K562 (cell line): ENCODE data around the gene CCDC137. TPM values are rescaled to one million over a fixed set of nuclear protein-coding genes. Genes with fewer than 3 reads are reported as not detected.
A peak's percentile ranks its signal among the peaks of the same experiment; 100 is the strongest.

ENCODE experiments used
- ATAC-seq: fragments of 200-7000 bp; cut with Tn5 transposase; 3 replicates; pipeline ENCODE4 v1.9.1; 2020; ENCODE audit warnings: moderate library complexity
- BruUV-seq: library from RNA; stranded (reverse); fragments of 400-500 nt; replicated peaks from 2 replicates; lab custom pipeline; 2021; lab: Mats Ljungman, UMichigan
- CTCF ChIA-PET: fragments of 300-600 bp; formaldehyde crosslinking; extraction: SDS; loops from one replicate; lab custom pipeline; 2021; ENCODE audit warnings: low intra/inter-chr PET ratio; lab: Yijun Ruan, JAX
- POLR2A ChIA-PET: fragments of 300-600, 350-650 bp; sonication (Branson Sonifier 250); formaldehyde crosslinking; extraction: SDS; loops from one replicate; lab custom pipeline; 2021; ENCODE audit warnings: antibody characterized with exemption, inconsistent platforms; lab: Yijun Ruan, JAX
- DNase-seq, 4 experiments: peaks; one replicate each; pipeline versions ENCODE4 v3.0.0 to v3.0.0-alpha.2; 2011 to 2018; ENCODE audit warnings: low spot score in 3 of 4, mixed read lengths in 3 of 4; ENCODE audit errors: extremely low read depth in 1 of 4
- FAIRE-seq: peaks from 2 replicates; lab custom pipeline; 2011; peaks lifted over from hg19 to GRCh38; lab: Jason Lieb, UNC
- H2AFZ ChIP-seq: 2 replicates; pipeline ENCODE4 v1.6.0; 2011; ENCODE audit warnings: low read depth, low read length, control low read depth, inconsistent platforms
- H3K27ac ChIP-seq: fragments of 200-600 bp; 3 replicates; pipeline ENCODE4 v1.8.0; 2011; ENCODE audit warnings: low read depth, mild to moderate bottlenecking, control low read depth, inconsistent platforms, low read length, moderate library complexity, mixed read lengths; ENCODE audit errors: extremely low read depth
- H3K27me3 ChIP-seq, 2 experiments: fragments of 300-600 bp in 1 of 2; 2 replicates in 1 of 2; 3 replicates in 1 of 2; pipeline versions ENCODE4 v1.6.0 to v1.8.0; 2011; ENCODE audit warnings: inconsistent platforms in 2 of 2, low read length in 2 of 2, mild to moderate bottlenecking in 1 of 2, mixed read lengths in 1 of 2, moderate library complexity in 1 of 2; ENCODE audit not compliant: control insufficient read depth in 2 of 2, insufficient read depth in 2 of 2
- H3K36me3 ChIP-seq: fragments of 300-600 bp; 3 replicates; pipeline ENCODE4 v1.8.0; 2011; ENCODE audit warnings: mild to moderate bottlenecking, low read length, inconsistent platforms; ENCODE audit not compliant: control insufficient read depth, insufficient read depth
- H3K4me1 ChIP-seq, 2 experiments: fragments of 200-600 bp in 1 of 2; replicated peaks in 1 of 2; 2 replicates in 1 of 2; 3 replicates in 1 of 2; pipeline versions ENCODE4 v1.5.1 to v1.8.0; 2011; ENCODE audit warnings: inconsistent platforms in 2 of 2, low read length in 2 of 2, mild to moderate bottlenecking in 1 of 2, mixed read lengths in 1 of 2, moderate library complexity in 1 of 2; ENCODE audit not compliant: control insufficient read depth in 2 of 2, insufficient read depth in 2 of 2
- H3K4me2 ChIP-seq: 2 replicates; pipeline ENCODE4 v1.6.1; 2011; ENCODE audit warnings: low read length, control low read depth, inconsistent platforms, mixed read lengths; ENCODE audit not compliant: insufficient read depth
- H3K4me3 ChIP-seq: fragments of 200-600 bp; sonication (generic), shearing (Covaris generic); 2 replicates; pipeline ENCODE4 v1.5.1; 2016; ENCODE audit warnings: control low read depth, inconsistent platforms
- H3K79me2 ChIP-seq: fragments of 200-600 bp; 3 replicates; pipeline ENCODE4 v1.8.0; 2011; ENCODE audit warnings: low read length, inconsistent platforms; ENCODE audit not compliant: control insufficient read depth, insufficient read depth
- H3K9ac ChIP-seq, 2 experiments: 2 replicates each; pipeline versions ENCODE4 v1.6.0 to v1.6.1; 2011; ENCODE audit warnings: low read depth in 2 of 2, low read length in 2 of 2, control low read depth in 1 of 2, inconsistent platforms in 1 of 2, mild to moderate bottlenecking in 1 of 2, mixed read lengths in 1 of 2; ENCODE audit not compliant: insufficient read depth in 1 of 2
- H3K9me1 ChIP-seq: one replicate; pipeline ENCODE4 v1.6.0; 2011; ENCODE audit warnings: inconsistent platforms, mild to moderate bottlenecking, low read length, moderate library complexity; ENCODE audit not compliant: control insufficient read depth, insufficient read depth
- H3K9me3 ChIP-seq: replicated peaks from 2 replicates; pipeline ENCODE4 v1.5.1; 2011; ENCODE audit warnings: low read depth, low read length, inconsistent platforms; ENCODE audit not compliant: control insufficient read depth, insufficient read depth
- H4K20me1 ChIP-seq: replicated peaks from 2 replicates; pipeline ENCODE4 v1.6.1; 2011; ENCODE audit warnings: low read length, inconsistent platforms, mixed read lengths; ENCODE audit not compliant: control insufficient read depth, insufficient read depth
- SIN3B ChIP-seq: fragments of 450-650 bp; IDR thresholded peaks from 2 replicates; pipeline ENCODE4 v1.6.1; 2017; ENCODE audit warnings: low read depth, mild to moderate bottlenecking, moderate library complexity
- SOX6 ChIP-seq: fragments of 450-650 bp; IDR thresholded peaks from 2 replicates; pipeline ENCODE4 v1.6.1; 2014; ENCODE audit warnings: mild to moderate bottlenecking
- TAF1 ChIP-seq: IDR thresholded peaks from 2 replicates; pipeline ENCODE4 v1.6.1; 2011; ENCODE audit warnings: mild to moderate bottlenecking, low read length, moderate library complexity; ENCODE audit not compliant: insufficient read depth, control insufficient read depth, severe bottlenecking; ENCODE audit errors: extremely low read depth
- TAF15 ChIP-seq: fragments of 200-400 bp; formaldehyde crosslinking; IDR thresholded peaks from 2 replicates; pipeline ENCODE4 v1.6.1; 2017; ENCODE audit warnings: mild to moderate bottlenecking, low read depth, low read length, moderate library complexity
- TEAD4 ChIP-seq, 2 experiments: sonication (generic) in 1 of 2; formaldehyde crosslinking in 1 of 2; IDR thresholded peaks; 2 replicates each; pipeline versions ENCODE4 v1.6.1 to v1.8.0; 2012 to 2022; ENCODE audit warnings: borderline replicate concordance in 1 of 2, inconsistent platforms in 1 of 2, low read length in 1 of 2, mild to moderate bottlenecking in 1 of 2, missing genetic modification reagents in 1 of 2
- TOE1 ChIP-seq, 2 experiments: fragments of 450-650 bp in 1 of 2; sonication (generic) in 1 of 2; formaldehyde crosslinking in 1 of 2; IDR thresholded peaks; 2 replicates each; pipeline versions ENCODE4 v1.7.1 to v1.8.0; 2016 to 2022; ENCODE audit warnings: borderline replicate concordance in 2 of 2, mild to moderate bottlenecking in 2 of 2, antibody characterized with exemption in 1 of 2, inconsistent platforms in 1 of 2, low read depth in 1 of 2, missing genetic modification reagents in 1 of 2, moderate library complexity in 1 of 2
- ZBTB7A ChIP-seq: IDR thresholded peaks from 2 replicates; pipeline ENCODE4 v1.6.1; 2011; ENCODE audit warnings: low read depth, mild to moderate bottlenecking, low read length, moderate library complexity, borderline replicate concordance; ENCODE audit not compliant: control insufficient read depth
- ZNF12 ChIP-seq: sonication (generic); formaldehyde crosslinking; IDR thresholded peaks from 2 replicates; pipeline ENCODE4 v1.4.0; 2020; ENCODE audit warnings: mild to moderate bottlenecking, missing genetic modification reagents
- WGBS: fragments of 100-300 bp; shearing (Covaris generic); methylation state at CpG from one replicate; pipeline ENCODE4 v1.1.6; 2016; ENCODE audit warnings: low coverage, mixed read lengths; ENCODE audit not compliant: insufficient coverage; ENCODE audit errors: missing lambda C conversion rate; 5-methylcytosine and 5-hydroxymethylcytosine counted together
- in situ Hi-C: fragments of 300-500 bp; cut with MboI; formaldehyde crosslinking; loops from 4 replicates; pipeline ENCODE4 v1.15.0; 2018; ENCODE audit warnings: inconsistent platforms, mixed read lengths
- intact Hi-C: fragments of 100-400 bp; cut with micrococcal nuclease; formaldehyde crosslinking; loops from 2 replicates; pipeline ENCODE4 v1.14.2; 2022
- polyA plus RNA-seq, 8 experiments: library from polyadenylated mRNA; depleted of rRNA in 4 of 8; stranded (reverse) in 5 of 8; unstranded in 3 of 8; fragments of >200 nt; fragmentation: Nextera tagmentation in 2 of 8; fragmentation: Illumina TruSeq in 1 of 8; extraction: Ambion mirVana in 2 of 8; extraction: Trizol in 1 of 8; gene quantifications; 2 replicates each; pipeline versions ENCODE4 v1.2.1 to v1.2.3, GENCODE V29; 2011 to 2014; ENCODE audit warnings: inconsistent platforms in 1 of 8, missing spikeins in 1 of 8
- total RNA-seq, 7 experiments: library from RNA; depleted of rRNA in 6 of 7; stranded (reverse); fragments of >200 nt in 6 of 7; fragmentation: Illumina TruSeq in 2 of 7; extraction: Trizol in 2 of 7; gene quantifications; 2 replicates each; pipeline versions ENCODE4 v1.2.1 to v1.2.3, GENCODE V29; 2011 to 2021; ENCODE audit warnings: low replicate concordance in 1 of 7
- TF ChIP-seq, protein P1 (sequence below), 2 experiments: fragments of 450-650 bp; formaldehyde crosslinking in 1 of 2; IDR thresholded peaks; 2 replicates each; pipeline versions ENCODE4 v1.4.0 to v1.6.1; 2014 to 2020; ENCODE audit warnings: mild to moderate bottlenecking in 2 of 2, borderline replicate concordance in 1 of 2, low read depth in 1 of 2
- TF ChIP-seq, protein P2 (sequence below): fragments of 450-650 bp; formaldehyde crosslinking; IDR thresholded peaks from 2 replicates; pipeline ENCODE4 v1.4.0; 2020; ENCODE audit warnings: mild to moderate bottlenecking, moderate library complexity

CCDC137 gene
- total and polyA plus RNA-seq, 9 of the 15 experiments (the other 6 are each of a cell fraction or from before 2014, with no cell fraction given) = 2.3 to 68.1 (median 38.3) TPM

GRCh38 chr17:81667754-81668153, 1.2 kb downstream of the CCDC137 start:
- Histone ChIP-seq H3K27ac (peak overlapping the region; percentile 68), H2AFZ (0 out of 2 replicates have a peak overlapping the region, but pooled peaks have one; percentile 49), H3K4me1 (peaks cover 31 to 82% of the 10 kb centered on the region in 2 experiments), H3K36me3 (peaks cover 68% of the 10 kb centered on the region), H3K4me2 (peak overlapping the region; percentile 85), H3K27me3 (no peaks in the 10 kb centered on the region), H3K9ac (peak overlapping the region; percentile 91 to 99), H3K79me2 (peaks cover 63% of the 10 kb centered on the region), H3K9me1 (no peaks in the 10 kb centered on the region), H3K4me3 (peak overlapping the region; percentile 87), H3K9me3 (no peaks in the 10 kb centered on the region), H4K20me1 (no peaks in the 10 kb centered on the region)
- in situ Hi-C loops (no loop called here), intact Hi-C loops (loop anchor here (5.0 kb wide), 1 partner anchor 35 kb away; the partner anchor contains the start of gene MRPL12)
- peak in 3 of 4 experiments; percentile 37 to 80 (median 54) for DNase-seq
- POLR2A ChIA-PET = interaction anchor here (0.6 to 2.0 kb wide), 10 partner anchors 9 to 256 kb away, joined by 3 to 9 read pairs (median 4); partner anchors contain the start of genes ARL16 and HGS
- FAIRE-seq = no peak
- peak; percentile 48 for ATAC-seq
- WGBS = 8% methylated on average over 18 of the region's 18 CpGs
- TSS peak; percentile 60 for BruUV-seq
- CTCF ChIA-PET = interaction anchor here (0.7 kb wide), 1 partner anchor 12 kb away, joined by 5 read pairs; no protein-coding TSS in a partner anchor
- TF ChIP-seq, protein P1, sequence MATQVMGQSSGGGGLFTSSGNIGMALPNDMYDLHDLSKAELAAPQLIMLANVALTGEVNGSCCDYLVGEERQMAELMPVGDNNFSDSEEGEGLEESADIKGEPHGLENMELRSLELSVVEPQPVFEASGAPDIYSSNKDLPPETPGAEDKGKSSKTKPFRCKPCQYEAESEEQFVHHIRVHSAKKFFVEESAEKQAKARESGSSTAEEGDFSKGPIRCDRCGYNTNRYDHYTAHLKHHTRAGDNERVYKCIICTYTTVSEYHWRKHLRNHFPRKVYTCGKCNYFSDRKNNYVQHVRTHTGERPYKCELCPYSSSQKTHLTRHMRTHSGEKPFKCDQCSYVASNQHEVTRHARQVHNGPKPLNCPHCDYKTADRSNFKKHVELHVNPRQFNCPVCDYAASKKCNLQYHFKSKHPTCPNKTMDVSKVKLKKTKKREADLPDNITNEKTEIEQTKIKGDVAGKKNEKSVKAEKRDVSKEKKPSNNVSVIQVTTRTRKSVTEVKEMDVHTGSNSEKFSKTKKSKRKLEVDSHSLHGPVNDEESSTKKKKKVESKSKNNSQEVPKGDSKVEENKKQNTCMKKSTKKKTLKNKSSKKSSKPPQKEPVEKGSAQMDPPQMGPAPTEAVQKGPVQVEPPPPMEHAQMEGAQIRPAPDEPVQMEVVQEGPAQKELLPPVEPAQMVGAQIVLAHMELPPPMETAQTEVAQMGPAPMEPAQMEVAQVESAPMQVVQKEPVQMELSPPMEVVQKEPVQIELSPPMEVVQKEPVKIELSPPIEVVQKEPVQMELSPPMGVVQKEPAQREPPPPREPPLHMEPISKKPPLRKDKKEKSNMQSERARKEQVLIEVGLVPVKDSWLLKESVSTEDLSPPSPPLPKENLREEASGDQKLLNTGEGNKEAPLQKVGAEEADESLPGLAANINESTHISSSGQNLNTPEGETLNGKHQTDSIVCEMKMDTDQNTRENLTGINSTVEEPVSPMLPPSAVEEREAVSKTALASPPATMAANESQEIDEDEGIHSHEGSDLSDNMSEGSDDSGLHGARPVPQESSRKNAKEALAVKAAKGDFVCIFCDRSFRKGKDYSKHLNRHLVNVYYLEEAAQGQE (IDR thresholded peaks at IDR 0.05; ENCODE audit: borderline replicate concordance) = peak; percentile 12; the same call in 1 of the 2 replicates
- TF ChIP-seq, protein P1 (CRISPR knock-in tag; IDR thresholded peaks at IDR 0.05; ENCODE audit: low read depth) = no peak
- TF ChIP-seq TAF1 = peak; percentile 19
- peak; percentile 17; the same call in 1 of the 2 replicates for TF ChIP-seq SIN3B
- TF ChIP-seq TAF15 = no peak
- peak; percentile 11; the same call in 1 of the 2 replicates for TF ChIP-seq TOE1 (IDR thresholded peaks at IDR 0.05; ENCODE audit: borderline replicate concordance)
- TF ChIP-seq TOE1 (CRISPR knock-in tag; IDR thresholded peaks at IDR 0.05; ENCODE audit: borderline replicate concordance, low read depth) = no peak
- TF ChIP-seq TEAD4 (IDR thresholded peaks at IDR 0.05; ENCODE audit: low read length) = no peak
- TF ChIP-seq TEAD4 (CRISPR knock-in tag; IDR thresholded peaks at IDR 0.05; ENCODE audit: borderline replicate concordance) = no peak
- 0 out of 2 replicates have a peak, but pooled peaks have one; percentile 9 for TF ChIP-seq SOX6
- peak; percentile 75; the same call in 1 of the 2 replicates for TF ChIP-seq ZBTB7A
- TF ChIP-seq, protein P2, sequence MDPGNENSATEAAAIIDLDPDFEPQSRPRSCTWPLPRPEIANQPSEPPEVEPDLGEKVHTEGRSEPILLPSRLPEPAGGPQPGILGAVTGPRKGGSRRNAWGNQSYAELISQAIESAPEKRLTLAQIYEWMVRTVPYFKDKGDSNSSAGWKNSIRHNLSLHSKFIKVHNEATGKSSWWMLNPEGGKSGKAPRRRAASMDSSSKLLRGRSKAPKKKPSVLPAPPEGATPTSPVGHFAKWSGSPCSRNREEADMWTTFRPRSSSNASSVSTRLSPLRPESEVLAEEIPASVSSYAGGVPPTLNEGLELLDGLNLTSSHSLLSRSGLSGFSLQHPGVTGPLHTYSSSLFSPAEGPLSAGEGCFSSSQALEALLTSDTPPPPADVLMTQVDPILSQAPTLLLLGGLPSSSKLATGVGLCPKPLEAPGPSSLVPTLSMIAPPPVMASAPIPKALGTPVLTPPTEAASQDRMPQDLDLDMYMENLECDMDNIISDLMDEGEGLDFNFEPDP (CRISPR knock-in tag) = no peak
- peak; percentile 58; the same call in 1 of the 2 replicates for TF ChIP-seq ZNF12 (CRISPR knock-in tag)
